Measurements from ENCODE around the gene ATP2A1. TPM values are rescaled to one million over a fixed set of nuclear protein-coding genes. Genes with fewer than 3 reads are reported as not detected.

Gene ATP2A1
- total RNA-seq, 1 experiment from 2014 or later = 10.3 TPM

DNA sequence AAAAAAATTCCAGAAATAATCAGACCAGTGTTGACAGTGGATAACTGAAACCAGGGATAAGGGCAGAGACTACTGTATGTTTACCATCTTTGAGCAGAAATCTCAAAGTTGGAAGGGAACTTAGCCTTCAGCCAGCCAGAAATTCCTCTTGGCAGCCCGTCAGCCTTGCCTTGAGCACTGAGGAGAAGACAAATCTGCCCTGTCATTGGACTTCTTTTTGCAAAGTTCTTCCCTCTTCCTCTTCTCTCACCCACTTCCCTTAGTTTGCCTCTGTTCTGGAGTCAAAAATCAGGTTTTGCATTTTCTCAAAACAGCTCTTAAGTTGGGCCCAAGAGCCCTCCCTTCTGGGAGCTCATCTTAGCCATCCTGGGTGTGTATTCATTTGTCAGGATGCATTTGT lies 38.4 kb upstream of the ATP2A1 start:
- ChIA-PET POLR2A (interaction anchor here (1.0 kb wide), 1 partner anchor 22 kb away, joined by 3 read pairs; no protein-coding TSS in a partner anchor), CTCF (no interaction called here), RAD21 (ENCODE audit: low non-redundant PET in 1 of 2, low total read pairs in 2 of 2, uncharacterized antibody in 2 of 2, unreplicated experiment in 2 of 2) (no interaction called here)
- BruUV-seq (replicated peaks) = no TSS peak
- Histone ChIP-seq H3K27ac (ENCODE audit: low read depth, low read length) (no peak overlapping the region), H3K9me3 (ENCODE audit: control insufficient read depth in 1 of 2, insufficient read depth in 1 of 2, low read depth in 1 of 2, low read length in 2 of 2) (no peaks in the 10 kb centered on the region), H3K9me2 (ENCODE audit: insufficient read depth) (no peaks in the 10 kb centered on the region), H3K4me1 (ENCODE audit: control insufficient read depth in 1 of 2, insufficient read depth in 2 of 2, low read length in 2 of 2) (peaks cover 5% of the 10 kb centered on the region in 2 experiments; a peak in 3 of 4 replicates), H3K4me3 (replicated peaks in 1 of 2; ENCODE audit: low read depth in 1 of 2, low read length in 2 of 2) (no peak overlapping the region), H3K9ac (ENCODE audit: low read length) (no peak overlapping the region), H3K4me2 (ENCODE audit: low read length) (no peak overlapping the region), H3K27me3 (ENCODE audit: insufficient read depth, low read length) (no peaks in the 10 kb centered on the region), H3K36me3 (ENCODE audit: control insufficient read depth in 1 of 2, insufficient read depth in 2 of 2, low read length in 2 of 2) (peaks cover 42 to 49% of the 10 kb centered on the region in 2 experiments; a peak in 3 of 4 replicates), H4K20me1 (ENCODE audit: insufficient read depth) (peaks cover 2% of the 10 kb centered on the region; the same call in 1 of the 2 replicates), H3K79me2 (ENCODE audit: insufficient read depth, low read length) (peaks cover 14% of the 10 kb centered on the region), H2AFZ (ENCODE audit: low read depth, low read length, poor library complexity, severe bottlenecking) (no peak overlapping the region)
- ATAC-seq (no peak), DNase-seq (ENCODE audit: low read depth, low spot score) (no peak)
- TF ChIP-seq FOSL1 (IDR thresholded peaks at IDR 0.05; ENCODE audit: low read depth) (no peak), JUND (IDR thresholded peaks at IDR 0.05) (no peak), SIN3A (IDR thresholded peaks at IDR 0.05; ENCODE audit: low read depth) (no peak), EZH2phosphoT487 (IDR thresholded peaks at IDR 0.05; ENCODE audit: borderline replicate concordance) (no peak), ATF3 (IDR thresholded peaks at IDR 0.05) (no peak), POLR2AphosphoS5 (IDR thresholded peaks at IDR 0.05; ENCODE audit: low read depth, low read length) (no peak), CEBPB (IDR thresholded peaks at IDR 0.05; ENCODE audit: low read depth) (no peak), ELF1 (IDR thresholded peaks at IDR 0.05; ENCODE audit: borderline replicate concordance, low read depth) (no peak), EZH2 (IDR thresholded peaks at IDR 0.05) (no peak), YY1 (IDR thresholded peaks at IDR 0.05; ENCODE audit: extremely low read depth, insufficient replicate concordance, low read depth, low read length) (no peak), TCF7L2 (IDR thresholded peaks at IDR 0.05; ENCODE audit: borderline replicate concordance, extremely low read depth, insufficient read depth, insufficient read length) (no peak)
- intact Hi-C loops (cut with micrococcal nuclease) = no loop called here

DNA sequence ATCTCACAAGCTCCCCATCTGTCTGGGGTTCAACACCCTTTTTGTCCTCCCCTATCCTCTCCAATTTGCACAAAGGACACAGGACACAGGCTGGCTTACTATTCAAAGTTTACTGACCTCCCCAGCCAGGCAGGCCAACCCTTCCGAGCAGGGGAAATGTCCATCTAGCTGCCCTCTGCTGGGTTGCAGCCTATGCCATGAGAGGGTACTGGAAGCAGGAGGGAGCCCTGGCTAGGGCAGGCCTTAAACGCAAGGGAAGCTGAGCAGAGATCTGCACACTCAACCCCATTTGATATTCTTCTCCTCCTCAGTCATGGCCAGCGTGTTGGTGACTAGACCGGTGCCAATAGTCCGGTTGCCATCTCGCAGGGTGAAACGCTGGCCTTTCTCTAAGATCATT lies 35.6 kb upstream of the ATP2A1 start:
- ChIA-PET RAD21 (ENCODE audit: low non-redundant PET in 1 of 2, low total read pairs in 2 of 2, uncharacterized antibody in 2 of 2, unreplicated experiment in 2 of 2) (no interaction called here), POLR2A (no interaction called here), CTCF (no interaction called here)
- H3K36me3 ChIP-seq (ENCODE audit: control insufficient read depth in 1 of 2, insufficient read depth in 2 of 2, low read length in 2 of 2) = peaks cover 25 to 33% of the 10 kb centered on the region in 2 experiments; a peak in 3 of 4 replicates
- DNase-seq (ENCODE audit: low read depth, low spot score) (no peak), ATAC-seq (no peak)
- no peaks in the 10 kb centered on the region for H3K9me2 ChIP-seq (ENCODE audit: insufficient read depth)
- peaks cover 6% of the 10 kb centered on the region; the same call in 1 of the 2 replicates for H4K20me1 ChIP-seq (ENCODE audit: insufficient read depth)
- intact Hi-C loops (cut with micrococcal nuclease) = no loop called here
- no peak overlapping the region for H3K4me3 ChIP-seq (replicated peaks in 1 of 2; ENCODE audit: low read depth in 1 of 2, low read length in 2 of 2)
- BruUV-seq (replicated peaks) = no TSS peak
- H3K4me1 ChIP-seq (ENCODE audit: control insufficient read depth in 1 of 2, insufficient read depth in 2 of 2, low read length in 2 of 2) = peaks cover 8 to 19% of the 10 kb centered on the region in 2 experiments; a peak in 3 of 4 replicates
- peaks cover 38% of the 10 kb centered on the region for H3K79me2 ChIP-seq (ENCODE audit: insufficient read depth, low read length)
- no peak overlapping the region for H3K27ac ChIP-seq (ENCODE audit: low read depth, low read length)
- H3K27me3 ChIP-seq (ENCODE audit: insufficient read depth, low read length) = no peaks in the 10 kb centered on the region
- TF ChIP-seq YY1 (IDR thresholded peaks at IDR 0.05; ENCODE audit: extremely low read depth, insufficient replicate concordance, low read depth, low read length) (no peak), SIN3A (IDR thresholded peaks at IDR 0.05; ENCODE audit: low read depth) (no peak), EZH2phosphoT487 (IDR thresholded peaks at IDR 0.05; ENCODE audit: borderline replicate concordance) (no peak), ELF1 (IDR thresholded peaks at IDR 0.05; ENCODE audit: borderline replicate concordance, low read depth) (no peak), FOSL1 (IDR thresholded peaks at IDR 0.05; ENCODE audit: low read depth) (no peak), ATF3 (IDR thresholded peaks at IDR 0.05) (no peak), POLR2AphosphoS5 (IDR thresholded peaks at IDR 0.05; ENCODE audit: low read depth, low read length) (no peak)
- no peak overlapping the region for H2AFZ ChIP-seq (ENCODE audit: low read depth, low read length, poor library complexity, severe bottlenecking)
- no peak overlapping the region for H3K9ac ChIP-seq (ENCODE audit: low read length)
- H3K4me2 ChIP-seq (ENCODE audit: low read length) = no peak overlapping the region
- no peaks in the 10 kb centered on the region for H3K9me3 ChIP-seq (ENCODE audit: control insufficient read depth in 1 of 2, insufficient read depth in 1 of 2, low read depth in 1 of 2, low read length in 2 of 2)

Measured in HCT116 (cell line).